Pons (tissue), 1 donor: Measurements from ENCODE around the gene LITAF.

Experiments
- DNase-seq: peaks from one replicate; pipeline ENCODE4 v3.0.0-alpha.2; 2016; ENCODE audit warnings: low spot score

LITAF gene

GRCh38 chr16:11586856-11587642 lies at the start of gene LITAF:
Gene LITAF (minus strand): TSS chr16:11586919. CDS start chr16:11556730, 30,189 bp downstream.
- no peak for DNase-seq

- no peak for DNase-seq
Measured at GRCh38 chr16:11636172-11636721, 49.5 kb upstream of the LITAF start.

- no peak for DNase-seq
Measured at GRCh38 chr16:11635679-11636171, 49.0 kb upstream of the LITAF start.

DNA sequence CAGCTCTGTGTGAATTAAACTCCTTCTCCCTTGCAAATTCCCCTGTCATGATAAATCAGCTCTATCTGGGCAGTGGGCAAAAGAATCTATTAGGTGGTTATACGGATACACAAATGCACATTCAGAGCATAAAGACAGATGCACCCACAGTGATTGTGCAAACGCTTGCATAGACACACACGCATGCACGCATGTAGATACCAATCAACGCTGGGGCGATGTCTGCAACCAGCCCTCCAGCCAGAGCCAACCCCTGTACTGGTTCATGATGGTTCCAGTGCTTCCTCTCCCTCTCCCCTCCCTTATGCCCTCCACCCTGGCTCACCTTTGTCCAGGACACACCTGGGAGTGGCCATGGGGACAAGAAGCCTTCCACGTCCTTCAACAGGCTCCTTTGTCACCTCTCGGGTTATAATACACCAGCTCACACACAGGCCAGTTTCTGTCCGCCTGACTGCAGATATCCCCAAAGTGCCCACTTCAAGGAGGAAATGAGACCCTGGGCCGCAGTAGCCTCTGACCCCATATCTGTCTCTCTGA lies 48.5 kb upstream of the LITAF start:
- no peak for DNase-seq

GRCh38 chr16:11634312-11634711 lies 47.6 kb upstream of the LITAF start:
- DNase-seq = no peak

DNA sequence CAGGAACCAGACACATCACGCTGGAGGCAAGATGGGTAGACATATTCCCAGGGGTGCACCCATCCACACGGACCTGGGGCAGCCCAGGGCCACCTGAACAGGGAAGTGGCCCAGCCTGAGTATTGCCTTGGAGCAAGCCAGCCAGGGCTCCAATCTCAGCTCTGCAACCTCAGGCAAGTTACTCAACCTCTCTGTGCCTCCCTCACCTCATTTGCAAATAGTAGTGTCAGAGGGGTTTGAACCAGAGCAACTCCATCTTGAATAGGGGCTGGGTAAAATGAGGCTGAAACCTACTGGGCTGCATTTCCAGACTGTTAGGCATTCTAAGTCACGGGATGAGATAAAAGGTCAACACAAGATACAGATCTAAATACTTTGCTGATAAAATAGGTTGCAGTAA lies 46.4 kb upstream of the LITAF start:
- DNase-seq = no peak

DNA sequence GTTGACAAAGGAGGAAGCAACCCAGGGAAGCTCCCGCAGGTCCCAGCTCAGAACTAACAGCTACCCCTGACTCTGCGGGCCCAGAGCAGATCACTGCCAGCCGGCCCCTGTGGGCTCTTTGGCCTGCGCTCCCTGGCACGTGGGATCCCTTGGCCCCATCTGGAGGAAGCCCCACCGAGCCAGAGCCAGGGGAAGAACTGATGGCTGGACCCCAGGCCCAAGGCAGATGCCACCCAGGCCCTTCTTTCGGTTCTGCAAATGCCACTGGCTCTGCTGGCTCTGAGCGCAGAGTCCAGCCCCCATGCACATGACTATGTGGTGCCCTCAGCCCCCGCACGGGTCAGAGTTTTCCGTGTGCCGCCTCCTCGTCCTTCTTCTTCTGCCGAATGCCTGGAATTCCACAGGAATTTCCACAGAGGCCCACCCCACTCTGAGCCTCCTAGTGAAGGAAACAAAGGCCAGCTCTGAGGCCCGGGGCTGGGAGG lies 45.8 kb upstream of the LITAF start:
- peak; percentile 60 for DNase-seq

- no peak for DNase-seq
Measured at GRCh38 chr16:11631214-11631613, 44.5 kb upstream of the LITAF start.

GRCh38 chr16:11630768-11631056 lies 44.0 kb upstream of the LITAF start:
- no peak for DNase-seq

GRCh38 chr16:11630046-11630767 lies 43.5 kb upstream of the LITAF start:
- DNase-seq = no peak

GRCh38 chr16:11629071-11630030 lies 42.6 kb upstream of the LITAF start:
- DNase-seq = peak; percentile 62

DNA sequence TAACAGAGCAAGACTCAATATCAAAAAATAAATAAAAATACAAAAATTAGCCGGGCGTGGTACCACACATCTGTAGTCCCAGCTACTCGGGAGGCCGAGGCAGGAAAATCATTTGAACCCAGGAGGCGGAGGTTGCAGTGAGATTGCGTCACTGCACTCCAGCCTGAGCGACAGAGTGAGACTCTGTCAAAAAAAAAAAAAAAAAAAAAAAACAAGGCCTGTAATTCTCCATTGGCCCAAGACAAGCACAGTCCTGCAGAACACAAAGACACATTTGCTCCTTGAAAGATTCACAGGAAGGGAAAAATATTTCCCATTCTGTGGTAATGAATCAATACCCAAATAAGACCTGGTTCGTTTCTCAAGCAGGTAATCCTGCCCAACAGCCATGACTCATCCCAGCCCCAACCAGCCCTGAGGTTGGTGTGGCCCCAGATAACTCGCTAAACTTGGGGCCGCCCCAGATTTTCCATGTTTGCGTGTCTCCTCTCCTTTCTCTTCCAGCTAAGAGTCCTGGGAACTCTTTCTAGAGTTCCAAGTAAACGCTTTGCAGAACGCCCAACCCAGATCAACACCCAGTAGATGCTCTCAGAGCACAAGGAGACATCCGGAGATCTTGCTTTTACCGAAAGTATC lies 41.2 kb upstream of the LITAF start:
- DNase-seq = no peak

GRCh38 chr16:11627292-11627663 lies 40.6 kb upstream of the LITAF start:
- no peak for DNase-seq

DNA sequence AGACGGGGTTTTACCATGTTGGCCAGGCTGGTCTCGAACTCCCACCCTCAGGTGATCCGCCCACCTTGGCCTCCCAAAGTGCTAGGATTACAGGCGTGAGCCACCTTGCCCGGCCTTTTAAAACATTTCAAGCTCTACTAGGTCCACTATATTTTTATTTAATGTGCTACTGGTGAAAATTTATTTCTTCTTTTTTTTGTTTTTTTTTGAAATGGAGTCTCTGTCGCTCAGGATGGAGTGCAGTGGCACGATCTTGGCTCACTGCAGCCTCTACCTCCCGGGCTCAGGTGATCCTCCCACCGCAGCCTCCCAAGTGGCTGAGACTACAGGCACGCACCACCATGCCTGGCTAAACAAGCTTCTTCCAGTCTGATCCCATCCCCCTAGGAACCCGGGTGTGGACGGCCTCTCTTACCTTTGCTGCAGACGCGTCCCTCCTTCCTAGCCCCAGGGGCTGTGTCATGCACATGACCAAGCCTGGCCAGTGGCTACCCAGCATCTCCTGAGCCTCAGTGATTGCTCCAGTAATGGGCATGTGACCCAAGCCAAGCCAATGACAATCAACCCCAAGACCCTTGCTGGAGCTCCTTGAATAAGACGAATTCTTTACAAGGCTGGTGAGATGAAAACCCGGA lies 40.1 kb upstream of the LITAF start:
- DNase-seq = no peak

DNA sequence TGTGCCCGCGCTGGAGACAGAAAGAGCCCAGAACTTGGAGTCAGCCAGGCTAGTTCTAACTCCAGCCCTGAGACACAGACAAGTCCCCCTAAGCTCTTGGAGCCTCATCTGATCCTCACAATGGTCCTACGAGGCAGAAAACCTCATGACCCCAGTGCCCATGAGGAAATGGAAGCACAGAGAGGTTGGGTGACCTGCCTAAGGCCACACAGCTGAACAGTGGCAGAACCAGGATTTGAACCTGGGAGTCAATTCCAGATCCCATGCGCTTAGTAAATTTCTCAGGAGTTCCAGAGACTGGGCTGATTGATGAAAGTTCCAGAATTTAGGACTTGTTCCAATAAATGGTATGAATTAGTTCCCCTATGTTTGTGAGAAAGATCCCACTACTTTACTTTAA lies 39.0 kb upstream of the LITAF start:
- DNase-seq = no peak

- peak; percentile 49 for DNase-seq
Measured at GRCh38 chr16:11624636-11625607, 38.2 kb upstream of the LITAF start.

DNA sequence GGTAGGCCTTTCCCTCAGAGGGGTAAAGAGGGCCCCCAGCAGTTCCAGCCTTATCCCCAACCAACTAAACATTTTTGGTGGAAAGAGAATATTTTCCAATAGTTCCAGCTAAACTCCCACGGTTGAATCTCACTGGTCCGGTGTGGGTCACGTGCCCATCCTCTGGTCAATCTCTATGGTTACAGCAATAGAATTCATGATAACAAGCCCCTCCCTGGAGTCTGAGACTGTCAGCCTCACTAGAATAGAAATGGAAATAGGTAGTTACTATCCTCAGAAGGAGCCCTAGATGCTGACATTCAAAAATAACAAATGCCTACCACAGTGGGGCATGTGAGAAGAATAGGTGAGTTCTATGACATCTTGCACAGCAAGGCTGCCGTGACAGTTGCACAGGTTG lies 37.5 kb upstream of the LITAF start:
- no peak for DNase-seq

DNA sequence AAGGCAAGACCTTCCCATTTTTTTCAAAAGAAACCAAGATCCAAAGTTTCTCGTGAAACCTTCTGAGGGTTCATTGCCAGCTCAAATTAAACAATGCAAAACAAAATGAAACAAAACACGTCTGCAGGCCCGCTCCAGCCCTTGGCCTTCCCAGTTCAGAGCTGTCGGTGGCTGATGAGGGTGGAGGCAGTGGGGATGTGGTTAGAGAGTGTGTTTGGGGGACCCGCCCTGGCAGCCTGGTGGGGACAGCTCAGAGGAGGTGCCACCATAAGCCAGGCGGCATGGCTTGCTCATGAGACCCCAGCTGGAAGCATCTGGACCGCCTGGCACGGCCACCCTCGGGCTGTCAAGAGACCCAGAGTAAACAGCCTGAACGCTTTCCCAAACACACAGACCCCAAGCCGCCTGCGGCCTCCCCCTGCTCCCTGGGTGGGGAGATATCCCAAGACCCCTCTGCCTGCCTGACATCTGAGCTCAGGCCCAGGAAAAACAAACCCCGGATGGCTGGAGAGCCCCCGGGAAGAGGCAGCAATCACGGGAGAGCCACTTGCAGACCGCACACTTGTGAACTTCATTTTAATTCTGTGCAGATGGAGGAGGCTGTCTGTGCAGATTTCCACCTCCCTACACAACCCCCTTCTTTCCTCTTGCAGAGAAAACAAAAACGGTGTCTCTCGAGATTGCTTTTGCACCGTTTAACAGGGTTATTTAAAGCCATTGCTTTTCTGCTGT lies 35.4 kb upstream of the LITAF start:
- no peak for DNase-seq

GRCh38 chr16:11621539-11621919 lies 34.8 kb upstream of the LITAF start:
- DNase-seq = no peak
